Measurements from ENCODE around the gene PTPRN2.

The PTPRN2 gene

DNA sequence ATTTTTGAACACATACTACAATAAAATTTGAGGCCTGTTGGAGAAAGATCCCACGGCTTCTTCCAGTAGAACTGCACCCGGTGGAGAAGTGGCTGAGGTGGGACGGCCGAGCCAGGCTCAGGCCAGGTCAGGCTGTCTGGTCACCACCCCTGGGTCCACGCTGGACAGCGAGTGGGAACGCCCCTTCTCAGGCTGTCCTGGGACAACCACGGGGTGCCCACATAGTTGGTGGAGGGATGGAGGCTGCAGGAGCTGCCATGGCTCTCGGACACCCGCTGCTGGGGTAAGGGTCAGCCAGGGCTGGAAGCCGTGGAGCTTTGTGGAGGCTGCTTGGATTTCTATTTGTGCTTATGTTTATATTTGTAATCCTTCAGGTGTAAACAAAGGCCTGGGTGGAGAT lies 1044.3 kb downstream of the PTPRN2 start:
- no peak for DNase-seq

DNA sequence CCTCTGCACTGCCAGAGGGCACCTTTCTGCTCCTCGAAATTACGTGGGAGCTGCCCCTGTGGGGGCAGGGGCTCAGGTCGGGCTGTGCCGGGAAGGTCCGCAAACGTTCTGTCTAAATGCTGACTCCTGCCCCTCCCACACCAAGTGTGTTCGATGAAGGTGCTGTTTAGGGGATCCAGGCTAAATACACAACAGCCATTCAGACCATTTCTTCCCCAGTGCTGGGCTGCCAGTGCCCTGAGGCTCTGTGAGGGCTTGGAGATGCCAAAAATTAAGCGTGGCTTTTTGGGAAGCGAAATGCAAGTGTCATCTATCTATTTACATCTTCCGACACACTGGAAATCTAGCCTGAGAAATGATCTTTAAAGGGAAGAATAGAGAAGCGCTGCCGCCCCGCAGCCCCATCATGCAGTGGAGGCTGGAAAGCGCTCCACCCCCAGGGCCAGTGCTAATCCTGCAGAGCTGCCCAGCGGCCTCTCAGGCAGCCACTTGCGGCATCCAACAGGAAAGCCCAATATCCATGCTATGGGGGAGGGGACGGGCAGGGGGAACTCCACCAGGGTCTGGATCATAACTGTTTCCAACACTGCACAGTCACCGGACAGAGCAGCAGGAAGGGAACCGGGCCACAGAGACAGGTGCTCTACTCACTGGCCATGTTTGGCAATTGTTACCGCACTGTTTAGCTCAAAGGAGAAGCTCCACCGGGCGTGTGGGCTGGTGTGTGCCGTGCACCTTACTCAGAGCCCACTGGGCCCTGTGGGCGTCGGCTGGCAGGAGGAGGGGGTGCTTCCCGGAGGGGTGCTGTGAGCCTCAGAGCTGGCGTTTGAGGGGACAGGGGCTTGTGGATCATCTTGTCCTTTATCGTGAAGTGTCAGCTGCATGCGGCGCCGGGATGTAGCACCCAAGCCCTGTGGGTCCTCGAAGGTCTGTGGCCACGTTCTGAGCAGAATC lies 1045.3 kb downstream of the PTPRN2 start:
- DNase-seq = no peak

DNA sequence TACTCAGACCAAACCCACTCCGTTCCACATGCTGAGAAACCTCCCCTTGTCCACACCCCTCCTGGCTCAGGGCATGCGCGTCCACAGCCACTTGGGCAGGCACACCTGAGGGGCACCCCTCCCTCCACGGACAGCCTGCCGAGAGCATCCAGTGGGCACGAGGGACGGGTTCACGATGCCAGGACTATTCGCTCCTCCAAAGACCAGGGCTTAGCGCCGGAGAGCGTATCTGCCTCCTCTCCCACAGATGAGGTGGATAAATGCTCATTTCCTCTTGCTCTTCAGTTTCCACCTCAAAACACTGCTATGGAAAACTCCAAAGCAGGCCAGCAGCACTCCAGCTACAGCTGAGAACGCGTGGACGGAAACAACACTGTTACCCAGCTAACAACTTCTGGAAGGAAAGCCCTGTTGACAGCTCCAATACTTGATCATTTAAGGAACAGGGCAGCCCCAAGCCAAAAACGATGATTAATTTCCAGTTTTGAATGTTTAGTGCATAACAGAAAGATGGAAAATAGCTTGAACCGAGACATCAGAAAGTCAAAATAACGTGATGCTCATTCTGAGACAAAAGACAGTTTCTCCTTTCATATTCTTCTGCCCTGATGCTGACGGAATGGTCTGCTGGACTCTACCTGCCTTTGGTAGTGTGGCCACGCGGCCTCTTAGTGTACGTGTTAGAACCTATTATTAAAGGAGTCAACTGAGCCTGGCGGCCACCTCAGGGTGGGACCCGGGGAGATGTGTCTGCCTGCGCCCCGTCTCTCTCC lies 1046.1 kb downstream of the PTPRN2 start:
- DNase-seq = no peak

DNA sequence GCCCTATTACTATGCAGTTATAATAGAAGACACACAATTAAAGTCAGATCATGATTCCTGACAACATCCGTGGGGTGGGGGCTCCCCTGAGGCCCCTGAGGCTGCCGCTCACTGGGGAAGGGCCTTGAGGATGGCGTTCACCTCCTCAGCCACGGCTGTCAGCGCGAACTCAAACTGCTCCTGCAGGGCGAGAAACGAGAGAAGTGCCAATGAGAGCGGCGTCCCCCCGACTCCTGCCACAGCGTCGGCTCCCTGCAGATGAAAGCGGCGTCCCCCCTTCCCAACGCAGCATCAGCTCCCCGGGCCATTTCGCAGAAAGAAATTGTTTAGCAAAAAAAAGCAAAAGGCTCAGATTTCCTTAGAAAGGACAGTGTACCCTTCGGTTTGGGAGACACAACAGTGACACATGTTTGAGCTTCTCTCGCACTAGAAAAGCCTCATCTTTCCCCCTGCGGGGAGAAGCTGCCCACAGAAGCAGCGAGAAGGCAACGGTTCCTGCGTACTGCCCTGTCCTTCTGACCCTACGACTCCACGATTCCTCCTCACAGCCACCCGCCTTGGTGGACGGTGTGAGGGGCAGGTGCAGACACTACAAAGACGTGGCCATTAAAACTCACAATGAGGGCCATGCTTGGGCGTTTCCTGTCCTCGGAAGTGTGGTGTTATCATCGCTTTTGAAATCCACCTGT lies 1046.9 kb downstream of the PTPRN2 start:
- DNase-seq = no peak

DNA sequence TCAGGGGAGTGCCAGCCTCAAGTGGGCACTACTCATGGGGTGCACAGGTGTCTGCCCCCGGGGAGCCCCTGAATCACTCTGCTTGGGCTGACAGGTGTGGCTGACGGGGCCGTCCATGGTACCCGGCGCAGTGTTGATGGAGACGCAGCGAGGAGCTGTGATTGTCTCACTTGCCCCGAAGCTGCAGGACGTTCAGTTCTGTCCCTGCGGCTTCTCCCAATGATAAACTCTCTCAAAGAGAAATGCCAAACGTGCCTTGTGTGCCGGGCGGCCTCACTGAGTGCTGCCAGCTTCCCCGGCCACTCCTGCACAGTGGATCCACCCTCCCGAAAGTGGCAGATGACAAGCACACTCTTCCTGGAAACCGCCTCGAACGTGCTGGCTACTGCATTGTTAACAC lies 1047.6 kb downstream of the PTPRN2 start:
- DNase-seq = no peak

DNA sequence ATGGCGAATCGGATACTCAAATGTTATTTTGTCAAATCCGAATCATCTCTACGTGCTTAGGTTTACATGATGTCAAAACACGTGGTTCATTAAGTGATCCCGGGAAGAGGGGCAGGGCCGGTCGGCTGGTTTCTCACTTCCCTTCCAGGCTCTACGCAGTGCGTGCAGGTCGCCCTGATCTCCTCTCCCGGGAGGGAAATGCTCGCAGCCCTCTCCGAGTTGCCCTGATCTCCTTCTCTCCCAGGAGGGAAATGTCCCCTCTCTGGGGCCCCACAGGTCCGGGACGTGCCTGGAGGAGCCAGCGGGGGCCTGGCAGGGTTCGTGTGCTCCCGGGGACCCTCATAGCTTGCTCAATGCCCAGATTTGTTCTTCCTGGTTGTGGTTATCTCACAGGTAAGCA lies 1048.1 kb downstream of the PTPRN2 start:
- DNase-seq = no peak

DNA sequence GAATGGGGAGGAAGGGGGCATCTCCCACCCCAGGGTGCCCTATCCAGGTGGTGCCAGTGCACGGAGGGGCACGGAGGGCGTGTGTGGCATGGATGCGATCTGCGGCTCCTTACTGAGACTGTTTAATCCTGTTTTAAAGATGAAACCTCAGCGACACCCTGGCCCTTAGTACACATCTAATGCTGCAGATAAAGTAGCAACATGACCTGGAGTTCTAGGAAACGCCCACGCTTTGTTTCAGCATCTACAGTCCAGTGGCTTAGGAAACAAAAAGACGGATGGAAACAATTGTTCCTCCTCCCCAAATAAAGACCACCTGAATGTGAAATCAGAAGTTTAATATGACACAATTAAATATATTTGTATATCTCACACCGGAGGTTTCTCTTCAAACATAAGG lies 1048.9 kb downstream of the PTPRN2 start:
- DNase-seq = no peak

DNA sequence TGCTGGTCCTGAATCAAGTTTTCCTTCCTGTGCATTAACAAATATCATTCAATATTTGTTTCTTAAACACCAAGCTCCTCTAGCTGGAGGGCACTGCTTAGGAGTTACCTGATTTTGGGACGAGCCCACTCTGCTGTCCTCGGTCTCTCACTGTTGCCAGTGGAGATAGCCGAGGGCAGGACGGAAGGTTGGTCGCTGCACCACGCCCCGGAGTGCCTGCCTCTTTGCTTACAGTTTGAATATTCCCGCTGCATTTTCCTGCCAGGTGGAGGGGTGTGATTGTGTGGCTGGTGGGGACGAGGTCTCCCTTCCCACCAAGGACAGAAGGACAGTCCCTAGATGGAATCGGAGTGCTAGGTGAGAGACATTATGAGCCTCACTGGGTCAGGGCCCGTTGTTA lies 1049.3 kb downstream of the PTPRN2 start:
- DNase-seq = no peak

DNA sequence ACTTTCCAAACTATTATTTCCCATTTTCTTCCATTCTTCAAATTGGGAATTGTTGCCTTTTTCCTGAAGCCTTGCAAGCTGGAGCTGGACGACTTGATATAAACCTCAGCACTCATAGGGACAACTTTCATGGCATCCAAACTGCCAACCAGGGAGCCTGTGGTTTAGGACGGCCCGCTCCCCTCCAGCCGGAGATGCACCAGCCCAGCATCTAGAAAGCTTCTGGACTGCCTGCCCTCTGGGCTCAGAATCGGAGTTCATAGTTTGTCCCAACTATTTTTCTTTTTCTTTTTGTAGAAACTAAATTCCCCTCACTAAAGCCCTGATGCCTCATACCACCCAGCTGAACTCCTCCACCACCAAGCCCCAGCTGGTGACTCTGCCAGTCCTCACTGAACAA lies 1050.6 kb downstream of the PTPRN2 start:
- DNase-seq = no peak

DNA sequence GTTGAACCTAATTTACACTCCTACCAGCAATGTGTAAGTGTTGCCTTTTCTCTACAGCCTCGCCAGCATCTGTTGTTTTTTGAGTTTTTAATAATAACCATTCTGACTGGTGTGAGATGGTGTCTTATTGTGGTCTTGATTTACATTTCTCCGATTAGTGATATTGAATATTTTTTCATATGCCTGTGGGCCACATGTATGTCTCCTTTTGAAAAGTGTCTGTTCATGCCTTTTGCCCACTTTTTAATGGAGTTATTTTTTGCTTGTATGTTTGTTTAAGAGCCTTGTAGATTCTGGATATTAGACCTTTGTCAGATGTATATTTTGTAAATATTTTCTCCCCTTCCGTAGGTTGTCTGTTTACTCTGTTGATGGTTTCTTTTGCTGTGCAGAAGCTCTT lies 1055.6 kb downstream of the PTPRN2 start:
- no peak for DNase-seq

DNA sequence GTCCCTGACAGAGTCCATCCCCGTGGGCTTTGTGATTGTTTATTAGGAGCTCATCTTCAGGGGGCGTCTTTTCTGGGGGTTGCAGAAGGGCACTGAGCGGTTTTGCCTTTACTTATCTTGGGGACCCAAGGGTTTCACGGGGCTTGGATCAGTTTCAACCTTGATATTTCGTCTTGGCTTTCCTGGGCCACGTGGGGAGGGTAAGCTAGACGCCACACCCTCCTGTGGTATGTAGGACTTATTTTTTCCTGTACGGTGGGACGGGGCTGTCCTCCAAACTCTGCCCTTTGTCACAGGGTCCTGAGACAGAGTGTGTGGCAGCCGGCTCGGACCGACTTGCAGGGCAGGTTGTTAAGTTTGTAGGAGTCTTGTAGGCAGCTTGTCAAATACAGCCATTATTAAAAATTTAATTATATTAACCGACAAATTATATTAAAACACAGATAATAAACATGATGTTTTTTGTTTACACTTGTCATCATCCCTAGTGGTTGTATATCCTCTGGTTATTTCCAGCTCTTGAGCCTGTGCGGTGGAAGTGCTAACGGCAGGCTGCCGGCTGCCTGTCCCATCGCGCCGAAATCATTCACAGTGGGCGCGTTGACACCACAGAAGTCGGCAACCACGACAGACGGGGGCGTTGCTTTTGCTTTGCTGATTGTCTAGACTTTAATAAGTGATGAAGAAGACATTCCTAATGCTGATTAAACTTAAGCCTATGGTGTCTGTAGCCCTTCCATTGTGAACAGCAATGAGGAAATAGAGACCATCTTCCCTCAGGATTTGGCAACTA lies 1057.7 kb downstream of the PTPRN2 start:
- no peak for DNase-seq

DNA sequence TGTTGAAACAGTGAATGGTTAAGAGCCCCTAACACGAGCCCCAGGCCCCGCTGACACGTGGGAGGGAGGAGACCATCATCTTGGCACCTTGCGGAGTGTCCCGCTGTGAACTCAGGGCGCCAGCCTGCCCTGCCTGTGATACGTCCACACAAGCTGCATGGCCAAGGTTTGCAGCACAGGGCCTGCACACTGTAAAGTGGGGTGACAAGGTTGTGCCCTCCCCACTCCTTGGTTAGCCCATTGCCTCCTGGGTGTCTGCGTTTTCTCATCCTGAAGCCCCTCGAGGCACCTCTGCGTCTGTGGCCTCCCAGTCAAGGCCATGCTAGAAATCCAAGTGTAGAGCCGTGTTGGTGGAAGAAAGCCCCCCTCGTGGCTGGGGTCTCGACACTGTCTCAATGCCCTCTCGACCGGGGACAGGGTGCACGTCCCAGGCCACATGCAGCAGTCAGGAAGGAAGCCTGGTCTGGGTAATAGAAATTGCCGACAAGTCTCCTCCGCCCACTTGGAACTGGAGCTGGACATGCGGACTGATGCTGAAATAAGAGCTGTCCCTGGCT lies 1058.8 kb downstream of the PTPRN2 start:
- no peak for DNase-seq

DNA sequence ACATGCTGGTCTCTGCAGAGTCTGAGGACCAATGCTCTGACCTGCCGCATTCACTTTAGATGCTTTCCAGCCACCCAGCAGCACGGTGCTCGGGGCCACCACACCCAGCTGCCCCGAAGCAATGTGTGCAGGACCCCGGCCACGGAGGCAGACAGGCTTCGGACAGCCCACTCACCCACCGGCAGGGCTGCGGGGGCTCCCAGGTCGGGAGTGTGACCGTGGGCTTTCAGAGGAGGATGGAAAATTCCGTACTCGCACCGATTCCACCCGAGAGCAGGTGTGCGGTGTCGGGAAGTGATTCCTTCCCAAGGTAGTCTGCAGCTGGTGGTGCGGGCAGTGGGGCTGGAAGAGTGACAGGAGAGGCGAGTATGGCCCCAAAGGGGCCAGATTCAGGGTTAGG lies 1059.9 kb downstream of the PTPRN2 start:
- no peak for DNase-seq

DNA sequence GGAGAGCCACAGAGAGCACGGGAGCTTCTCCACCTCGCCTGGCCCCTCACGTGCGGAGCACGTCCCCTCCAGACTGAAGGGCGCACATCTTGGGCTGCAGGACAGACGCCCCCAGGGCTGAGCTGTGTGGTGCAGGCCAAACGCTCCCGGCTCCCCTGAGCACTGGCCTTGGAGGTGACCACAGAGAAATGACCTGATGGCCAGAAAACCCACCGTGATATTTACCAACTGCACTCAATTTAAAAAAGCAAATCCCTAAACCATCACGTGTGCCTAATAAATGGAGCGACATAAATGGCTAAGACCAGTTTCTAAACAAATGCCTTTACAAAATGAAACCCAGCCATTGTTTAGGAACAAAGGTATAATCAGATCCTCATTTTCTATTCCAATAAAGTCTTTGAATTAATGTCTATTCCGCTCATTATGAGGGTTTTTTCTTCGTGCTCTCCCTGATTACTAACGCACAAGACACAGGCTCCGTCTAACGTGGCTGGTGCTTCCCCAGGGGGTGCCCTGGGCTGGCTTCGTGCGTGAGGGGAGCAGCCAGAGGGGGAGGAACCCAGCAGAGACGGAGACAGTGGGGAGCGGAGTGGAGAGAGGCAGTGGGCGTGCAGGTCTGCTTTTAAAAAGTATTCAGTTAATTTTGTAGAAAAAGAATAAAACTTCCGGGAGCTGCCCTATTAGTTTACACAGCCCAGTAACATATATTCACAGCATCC lies 1060.5 kb downstream of the PTPRN2 start:
- no peak for DNase-seq

DNA sequence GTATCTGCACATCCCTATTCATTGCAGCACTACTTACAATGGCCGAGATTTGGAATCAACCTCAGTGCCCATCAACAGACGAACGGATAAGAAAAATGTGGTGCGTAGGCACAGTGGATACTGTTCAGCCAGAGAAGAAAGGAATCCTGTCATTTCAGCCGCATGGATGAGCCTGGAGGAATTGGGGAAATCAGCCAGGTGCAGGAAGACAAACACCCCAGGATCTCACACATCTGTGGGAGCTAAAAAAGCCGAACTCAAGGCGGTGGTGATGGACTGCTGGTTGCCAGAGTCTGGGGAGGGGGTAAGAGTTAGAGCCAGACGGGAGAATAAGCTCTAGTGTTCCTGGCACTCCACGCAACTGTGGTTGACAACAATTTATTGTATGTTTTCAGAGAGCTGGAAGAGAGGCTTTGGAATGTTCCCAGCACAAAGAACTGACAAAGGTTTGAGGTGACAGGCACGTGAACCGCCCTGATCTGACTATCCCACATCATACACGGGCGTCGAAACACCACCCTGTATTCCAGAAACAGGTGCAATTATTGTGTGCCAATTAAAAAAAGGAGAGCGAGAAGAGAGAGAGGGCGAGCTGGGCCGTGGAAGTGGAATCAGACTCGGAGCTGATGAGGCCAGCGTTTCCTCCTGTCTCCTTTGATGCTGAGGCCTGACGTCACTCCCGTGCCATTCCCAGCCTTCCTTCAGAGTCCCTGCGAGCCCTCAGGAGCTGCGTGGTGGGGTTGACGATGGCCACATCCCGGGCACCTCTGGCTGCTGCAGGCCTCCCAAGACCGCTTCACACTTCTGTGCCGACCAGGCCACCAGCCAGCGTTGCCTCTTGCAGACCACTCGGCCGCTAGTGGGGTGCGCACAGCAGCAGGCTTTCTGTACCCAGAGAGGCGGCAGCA lies 1061.4 kb downstream of the PTPRN2 start:
- no peak for DNase-seq

DNA sequence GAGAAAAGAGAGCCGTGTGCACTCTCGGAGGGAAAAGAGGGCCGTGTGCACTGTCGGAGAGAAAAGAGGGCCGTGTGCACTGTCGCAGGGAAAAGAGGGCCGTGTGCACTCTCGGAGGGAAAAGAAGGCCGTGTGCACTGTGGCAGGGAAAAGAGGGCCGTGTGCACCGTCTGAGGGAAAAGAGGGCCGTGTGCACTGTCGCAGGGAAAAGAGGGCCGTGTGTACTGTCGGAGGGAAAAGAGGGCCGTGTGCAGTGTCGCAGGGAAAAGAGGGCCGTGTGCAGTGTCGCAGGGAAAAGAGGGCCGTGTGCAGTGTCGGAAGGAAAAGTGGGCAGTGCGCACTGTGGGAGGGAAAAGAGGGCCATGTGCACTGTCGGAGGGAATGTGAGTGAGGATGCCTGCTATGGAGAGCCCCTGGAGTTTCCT lies 1062.1 kb downstream of the PTPRN2 start:
- no peak for DNase-seq

DNA sequence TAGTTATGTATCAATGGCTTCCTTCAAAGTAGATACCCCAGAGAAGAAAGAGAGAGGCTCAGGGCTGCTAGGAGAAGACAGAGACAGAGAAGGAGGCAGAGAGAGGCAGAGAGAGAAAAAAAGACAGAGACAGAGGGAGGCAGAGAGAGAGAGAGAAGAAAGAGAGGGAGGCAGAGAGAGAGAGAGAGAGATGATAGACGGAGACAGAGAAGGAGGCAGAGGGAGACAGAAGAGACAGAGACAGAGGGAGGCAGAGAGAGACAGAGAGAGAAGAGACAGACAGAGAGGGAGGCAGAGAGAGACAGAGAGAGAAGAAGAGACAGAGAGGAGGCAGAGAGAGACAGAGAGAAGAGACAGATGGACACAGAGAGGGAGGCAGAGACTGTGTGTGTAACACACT lies 1062.9 kb downstream of the PTPRN2 start:
- DNase-seq = no peak

DNA sequence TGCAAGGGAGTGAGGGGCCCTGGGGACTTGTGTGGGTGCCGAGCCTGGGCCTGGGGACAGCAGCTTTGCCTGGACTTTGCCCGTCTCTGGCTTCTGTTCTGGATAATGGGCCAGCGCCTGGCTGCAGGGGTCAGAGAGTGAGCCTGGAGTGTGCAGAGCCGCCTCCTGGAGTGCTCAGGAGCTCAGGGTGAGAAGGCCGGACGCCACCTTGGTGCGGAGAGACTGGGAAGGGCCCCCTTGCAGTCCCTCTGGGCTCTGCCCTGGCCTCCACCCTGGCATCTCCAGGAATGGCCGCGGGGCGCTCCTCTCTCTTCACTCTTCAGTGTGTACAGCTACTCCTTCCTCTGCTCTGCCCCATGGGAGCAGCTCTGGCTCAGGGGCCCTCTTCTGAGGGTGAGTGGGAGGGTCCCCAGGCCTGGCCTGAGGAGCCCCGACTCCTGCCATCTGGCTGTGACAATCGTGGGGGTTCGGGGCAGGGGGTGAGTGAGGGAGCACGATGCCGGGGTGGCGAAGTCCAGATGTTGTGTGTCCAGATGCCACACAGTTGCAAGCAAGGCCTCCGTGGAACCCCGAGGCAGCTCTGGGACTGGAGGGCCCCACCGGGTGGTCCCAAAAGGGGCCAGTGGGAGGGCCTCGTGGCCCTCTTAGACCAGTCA lies 1063.7 kb downstream of the PTPRN2 start:
- DNase-seq = no peak

DNA sequence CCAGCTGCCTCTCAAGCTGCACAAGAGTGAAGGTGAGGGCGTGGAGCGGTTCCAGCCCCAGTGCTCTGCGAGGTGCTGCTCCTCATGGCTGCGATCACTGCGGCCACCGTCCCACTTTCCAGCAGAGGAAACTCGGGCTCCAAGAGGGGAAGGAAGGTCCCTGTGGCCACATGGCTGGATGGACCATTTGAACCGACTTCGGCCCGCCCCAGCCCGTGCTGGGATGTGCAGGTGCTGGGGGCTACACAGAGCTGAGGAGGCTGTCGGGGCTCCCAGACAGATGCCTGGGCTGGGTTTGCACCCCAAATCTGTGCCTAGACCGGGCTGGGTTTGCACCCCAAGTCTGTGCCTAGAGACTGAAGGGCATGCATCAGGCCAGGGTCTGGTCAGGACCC lies 1064.3 kb downstream of the PTPRN2 start:
- DNase-seq = no peak

DNA sequence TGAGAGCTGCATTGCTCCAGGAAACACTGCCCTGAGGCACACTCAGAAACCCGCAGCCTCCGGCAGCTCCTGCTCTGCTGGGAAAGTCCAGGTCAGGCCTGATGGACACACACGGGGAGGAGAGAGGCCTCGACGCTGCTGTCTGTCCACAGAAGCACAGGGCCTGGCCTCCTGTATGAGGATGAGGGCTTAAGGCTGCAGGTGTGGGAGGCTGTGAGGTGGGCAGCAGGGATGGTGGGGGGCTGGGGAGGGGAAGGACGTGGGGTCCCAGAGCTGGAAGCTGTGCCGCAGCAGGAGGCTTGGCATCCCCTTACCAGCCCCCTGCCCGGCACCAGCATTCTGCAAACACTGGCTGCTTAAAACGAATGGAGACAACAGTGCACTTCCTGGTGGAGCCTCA lies 1064.7 kb downstream of the PTPRN2 start:
- no peak for DNase-seq

Data from NCI-H1417 treated with DMSO at 0.1 percent for 48 hours (cell line).